Osteocyte (in vitro differentiated cells): ENCODE measurements around the gene RNF31. TPM values are rescaled to one million over a fixed set of nuclear protein-coding genes. Genes with fewer than 3 reads are reported as not detected.

ENCODE experiments used
- DNase-seq: peaks from one replicate; pipeline ENCODE4 v3.0.0; 2021; ENCODE audit warnings: mixed read lengths; ENCODE audit not compliant: unreplicated experiment; ENCODE audit errors: extremely low spot score
- H3K27ac Mint-ChIP-seq: one replicate; pipeline ENCODE4 v1.8.0; 2021; ENCODE audit warnings: mild to moderate bottlenecking, mixed read lengths; ENCODE audit not compliant: unreplicated experiment
- H3K27me3 Mint-ChIP-seq: one replicate; pipeline ENCODE4 v1.8.0; 2021; ENCODE audit warnings: mixed read lengths; ENCODE audit not compliant: unreplicated experiment
- H3K36me3 Mint-ChIP-seq: one replicate; pipeline ENCODE4 v1.8.0; 2021; ENCODE audit warnings: mixed read lengths; ENCODE audit not compliant: unreplicated experiment
- H3K4me1 Mint-ChIP-seq: one replicate; pipeline ENCODE4 v1.8.0; 2021; ENCODE audit warnings: mixed read lengths; ENCODE audit not compliant: unreplicated experiment
- H3K4me3 Mint-ChIP-seq: one replicate; pipeline ENCODE4 v1.8.0; 2021; ENCODE audit warnings: mild to moderate bottlenecking, moderate library complexity, mixed read lengths; ENCODE audit not compliant: unreplicated experiment
- H3K9me3 Mint-ChIP-seq: one replicate; pipeline ENCODE4 v1.8.0; 2021; ENCODE audit warnings: mixed read lengths; ENCODE audit not compliant: unreplicated experiment
- total RNA-seq: library from RNA; stranded (reverse); gene quantifications from 2 replicates; pipeline ENCODE4 v1.2.1, GENCODE V29; 2021
- TF ChIP-seq, protein P1 (sequence below): fragments of 200-600 bp; sonication (generic); IDR thresholded peaks from 2 replicates; pipeline ENCODE4 v1.5.0; 2021; ENCODE audit warnings: antibody characterized with exemption, mild to moderate bottlenecking, moderate library complexity

RNF31 gene
- total RNA-seq, 1 donor from 2014 or later = 65.9 TPM

DNA sequence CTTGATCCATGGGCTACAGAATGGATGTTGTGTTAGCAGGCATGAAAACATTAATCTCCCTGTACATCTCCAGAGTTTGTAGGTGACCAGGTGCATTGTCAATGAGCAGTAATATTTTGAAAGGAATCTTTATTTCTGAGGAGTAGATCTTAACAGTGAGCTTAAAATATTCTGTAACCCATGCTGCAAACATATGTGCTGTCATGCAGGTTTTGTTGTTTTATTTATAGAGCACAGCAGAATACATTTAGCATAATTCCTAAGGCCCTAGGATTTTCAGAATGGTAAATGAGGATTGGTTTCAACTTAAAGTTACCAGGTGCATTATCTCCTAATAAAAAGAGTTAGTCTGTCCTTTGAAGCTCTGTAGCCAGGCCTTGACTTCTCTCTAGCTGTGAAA lies 20.4 kb upstream of the RNF31 start:
- Mint-ChIP-seq H3K36me3 (peaks cover 9% of the 10 kb centered on the region), H3K4me3 (no peak overlapping the region), H3K27ac (no peak overlapping the region), H3K9me3 (no peaks in the 10 kb centered on the region), H3K27me3 (no peaks in the 10 kb centered on the region), H3K4me1 (no peaks in the 10 kb centered on the region)
- no peak for DNase-seq
- TF ChIP-seq, protein P1, sequence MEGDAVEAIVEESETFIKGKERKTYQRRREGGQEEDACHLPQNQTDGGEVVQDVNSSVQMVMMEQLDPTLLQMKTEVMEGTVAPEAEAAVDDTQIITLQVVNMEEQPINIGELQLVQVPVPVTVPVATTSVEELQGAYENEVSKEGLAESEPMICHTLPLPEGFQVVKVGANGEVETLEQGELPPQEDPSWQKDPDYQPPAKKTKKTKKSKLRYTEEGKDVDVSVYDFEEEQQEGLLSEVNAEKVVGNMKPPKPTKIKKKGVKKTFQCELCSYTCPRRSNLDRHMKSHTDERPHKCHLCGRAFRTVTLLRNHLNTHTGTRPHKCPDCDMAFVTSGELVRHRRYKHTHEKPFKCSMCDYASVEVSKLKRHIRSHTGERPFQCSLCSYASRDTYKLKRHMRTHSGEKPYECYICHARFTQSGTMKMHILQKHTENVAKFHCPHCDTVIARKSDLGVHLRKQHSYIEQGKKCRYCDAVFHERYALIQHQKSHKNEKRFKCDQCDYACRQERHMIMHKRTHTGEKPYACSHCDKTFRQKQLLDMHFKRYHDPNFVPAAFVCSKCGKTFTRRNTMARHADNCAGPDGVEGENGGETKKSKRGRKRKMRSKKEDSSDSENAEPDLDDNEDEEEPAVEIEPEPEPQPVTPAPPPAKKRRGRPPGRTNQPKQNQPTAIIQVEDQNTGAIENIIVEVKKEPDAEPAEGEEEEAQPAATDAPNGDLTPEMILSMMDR = no peak

DNA sequence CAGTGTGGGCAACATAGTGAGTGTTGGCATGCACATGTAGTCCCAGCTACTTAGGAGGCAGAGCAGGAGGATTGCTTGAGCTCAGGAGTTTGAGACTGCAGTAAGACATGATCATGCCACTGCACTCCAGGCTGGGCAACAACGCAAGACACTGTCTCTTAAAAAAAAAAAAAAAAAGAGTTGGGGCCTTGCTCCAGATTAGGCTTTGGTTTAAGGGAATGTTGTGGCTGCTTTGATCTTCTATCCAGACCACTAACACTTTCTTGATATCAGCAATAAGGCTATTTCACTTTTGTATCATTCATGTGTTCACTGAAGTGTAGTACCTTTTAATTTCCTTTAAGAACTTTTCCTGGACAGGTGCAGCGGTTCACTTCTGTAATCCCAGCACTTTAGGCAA lies 19.6 kb upstream of the RNF31 start:
- TF ChIP-seq, protein P1 = no peak
- no peak overlapping the region for H3K4me3 Mint-ChIP-seq
- no peaks in the 10 kb centered on the region for H3K27me3 Mint-ChIP-seq

DNA sequence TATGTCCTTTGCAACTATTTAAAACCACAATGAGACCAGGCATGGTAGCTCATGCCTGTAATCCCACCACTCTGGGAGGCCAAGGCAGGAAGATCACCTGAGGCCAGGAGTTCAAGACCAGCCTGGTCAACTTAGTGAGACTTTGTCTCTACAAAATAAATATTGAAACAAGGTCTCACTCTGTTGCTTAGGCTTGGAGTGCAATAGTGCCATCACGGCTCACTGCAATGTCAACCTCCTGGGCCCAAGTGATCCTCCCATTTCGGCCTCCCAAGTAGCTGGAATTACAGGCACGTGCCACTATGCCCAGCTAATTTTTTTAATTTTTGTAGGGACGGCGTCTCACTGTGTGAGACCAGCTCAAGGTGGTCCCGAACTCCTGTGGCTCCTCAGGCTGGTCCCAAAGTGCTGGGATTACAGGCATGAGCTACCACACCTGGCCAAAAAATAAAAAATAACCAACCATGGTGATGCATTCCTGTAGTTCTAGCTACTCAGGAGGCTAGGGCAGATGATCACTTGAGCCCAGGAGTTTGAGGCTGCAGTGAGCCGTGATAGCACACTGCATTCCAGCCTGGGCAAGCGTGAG lies 17.8 kb upstream of the RNF31 start:
- Mint-ChIP-seq H3K27ac (no peak overlapping the region), H3K4me3 (no peak overlapping the region), H3K27me3 (no peaks in the 10 kb centered on the region), H3K4me1 (no peaks in the 10 kb centered on the region), H3K9me3 (no peaks in the 10 kb centered on the region), H3K36me3 (no peaks in the 10 kb centered on the region)
- DNase-seq = no peak
- TF ChIP-seq, protein P1 = no peak

More for the DNA sequence above, 19.6 kb upstream of the RNF31 start:
- H3K36me3 Mint-ChIP-seq = peaks cover 9% of the 10 kb centered on the region
- H3K4me1 Mint-ChIP-seq = no peaks in the 10 kb centered on the region
- no peaks in the 10 kb centered on the region for H3K9me3 Mint-ChIP-seq
- DNase-seq = no peak
- no peak overlapping the region for H3K27ac Mint-ChIP-seq

DNA sequence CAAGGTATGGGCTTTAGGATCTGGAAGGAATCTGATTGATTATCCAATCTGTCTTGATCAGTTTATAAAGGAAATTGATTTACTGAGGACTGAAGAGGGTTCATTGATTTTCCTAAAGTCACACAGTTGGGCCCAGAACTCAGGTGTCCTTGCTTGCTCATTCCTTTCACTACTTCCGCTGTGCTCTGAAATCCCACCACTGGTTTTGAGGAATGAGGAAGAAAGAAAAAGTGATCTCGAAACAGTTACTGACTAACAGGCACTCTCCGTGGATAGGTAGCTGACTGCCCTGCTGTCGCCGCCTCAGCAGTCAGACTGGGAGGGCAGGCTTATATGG lies 16.9 kb upstream of the RNF31 start, which contains the start of gene FITM1:
Gene FITM1 (plus strand): TSS at position 280 of the 337 bp plus-strand sequence. CDS start 905 bp downstream, outside the sequence.
- Mint-ChIP-seq H3K36me3 (no peaks in the 10 kb centered on the region), H3K27ac (no peak within 1 kb of the TSS), H3K4me1 (peaks cover 3% of the 10 kb centered on the region), H3K4me3 (no peak within 1 kb of the TSS), H3K27me3 (no peaks in the 10 kb centered on the region), H3K9me3 (no peaks in the 10 kb centered on the region)
- DNase-seq = no peak
- TF ChIP-seq, protein P1 = no peak

DNA sequence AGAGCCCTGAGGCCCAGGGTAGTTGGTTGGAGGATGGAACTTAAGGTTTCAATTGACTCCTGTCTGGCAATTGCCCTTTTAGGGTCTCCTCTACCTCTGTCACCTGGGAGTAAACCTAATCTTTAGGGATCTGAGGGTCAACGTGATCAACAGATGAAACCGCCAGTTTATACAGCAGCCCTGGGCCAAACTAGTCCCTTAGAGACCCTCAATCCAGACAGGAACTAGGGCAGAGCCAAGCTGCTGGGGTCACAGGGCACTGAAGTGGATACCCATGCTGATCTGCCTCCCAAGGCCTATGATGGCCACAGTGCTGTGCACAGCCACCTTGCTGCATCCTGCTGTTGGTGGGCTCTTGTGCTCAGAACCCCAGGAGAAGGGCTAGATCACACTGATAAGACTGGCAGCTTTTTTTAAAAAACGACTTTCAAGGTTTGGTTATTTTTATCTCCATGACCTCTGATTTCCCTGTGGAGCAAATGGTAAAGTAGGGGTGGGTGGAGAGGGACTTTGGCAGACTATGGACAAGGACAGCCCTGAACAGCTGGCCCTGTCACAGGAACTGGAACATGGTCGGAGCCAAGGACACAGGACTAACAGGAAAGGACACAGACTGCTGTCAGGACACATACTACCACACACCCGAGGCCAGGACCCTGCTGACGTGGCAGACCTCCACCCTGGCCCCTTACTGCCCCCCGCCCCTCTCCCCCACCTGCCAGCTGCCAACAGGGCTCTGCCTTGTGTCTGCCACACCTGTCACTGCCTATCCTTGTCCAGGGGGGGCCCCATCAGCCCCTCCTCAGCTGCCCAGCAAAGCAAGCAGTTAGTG lies 16.4 kb upstream of the RNF31 start:
- no peak overlapping the region for H3K4me3 Mint-ChIP-seq
- no peaks in the 10 kb centered on the region for H3K36me3 Mint-ChIP-seq
- DNase-seq = no peak
- no peaks in the 10 kb centered on the region for H3K27me3 Mint-ChIP-seq
- no peak overlapping the region for H3K27ac Mint-ChIP-seq
- H3K9me3 Mint-ChIP-seq = no peaks in the 10 kb centered on the region
- TF ChIP-seq, protein P1 = no peak
- H3K4me1 Mint-ChIP-seq = peaks cover 3% of the 10 kb centered on the region
